ENCODE data around the gene TRIM15. TPM values are rescaled to one million over a fixed set of nuclear protein-coding genes. Genes with fewer than 3 reads are reported as not detected.

The TRIM15 gene
- total RNA-seq, 2 donors from 2014 or later: not detected

DNA sequence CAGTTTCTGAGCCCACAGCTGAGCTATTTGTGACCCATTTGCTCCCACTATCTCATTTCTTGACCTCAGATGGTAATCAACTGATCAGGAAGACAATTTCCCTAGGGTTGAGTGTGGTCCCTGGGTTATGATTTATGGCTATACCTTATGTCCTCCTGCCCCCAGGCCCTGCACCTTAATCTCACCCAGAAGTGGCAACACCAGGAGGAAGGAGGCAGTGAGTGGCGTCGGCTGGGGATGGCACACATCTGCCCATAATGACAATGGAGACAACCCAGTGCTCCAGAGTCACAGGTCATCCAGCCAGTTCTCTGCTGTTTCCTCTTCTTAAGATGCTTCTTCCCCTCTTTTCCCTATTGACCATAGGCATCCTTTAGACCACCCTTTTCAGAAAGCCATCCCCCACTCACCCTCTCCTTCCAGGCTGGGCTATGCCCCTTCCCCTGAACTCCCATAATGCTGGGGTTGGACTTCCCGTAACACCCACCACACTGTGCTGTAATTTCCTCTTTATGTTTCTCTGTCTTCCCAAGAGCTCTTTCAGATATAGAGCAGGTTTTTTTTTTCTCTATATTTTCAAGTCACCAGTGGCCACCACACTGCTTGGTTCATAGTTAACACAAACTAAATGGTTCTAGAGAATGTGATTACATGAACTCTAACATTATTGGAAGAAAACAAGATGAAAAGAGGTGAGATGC, 10.3 kb upstream of the TRIM15 start:
- H3K4me1 ChIP-seq (ENCODE audit: control insufficient read depth in 1 of 2, low read depth in 2 of 2): no peaks in the 10 kb centered on the region
- no peaks in the 10 kb centered on the region for H3K27me3 ChIP-seq (replicated peaks; ENCODE audit: insufficient read depth)
- no peaks in the 10 kb centered on the region for H3K9me3 ChIP-seq

DNA sequence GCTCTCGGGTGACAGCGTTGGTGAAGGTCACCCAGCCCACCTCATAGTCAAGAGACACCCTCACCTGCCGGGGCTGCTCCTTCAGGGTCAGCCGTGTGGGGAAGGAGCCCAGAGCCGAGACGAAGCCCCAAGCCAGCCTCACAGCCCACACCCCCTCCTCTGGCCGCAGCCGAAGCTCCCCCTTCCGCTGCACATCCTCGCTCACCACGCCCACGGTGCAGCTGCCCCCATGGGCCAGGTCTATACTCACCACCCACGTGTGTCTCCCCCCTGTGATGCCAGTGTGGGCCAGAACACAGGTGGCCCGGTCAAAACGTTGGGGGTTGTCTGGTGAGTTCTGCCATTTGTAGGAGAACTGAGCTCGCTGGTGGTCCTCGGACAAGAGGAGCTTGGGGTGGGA, 9.3 kb upstream of the TRIM15 start:
- Histone ChIP-seq H3K4me1 (ENCODE audit: control insufficient read depth in 1 of 2, low read depth in 2 of 2) (no peaks in the 10 kb centered on the region), H3K27me3 (replicated peaks; ENCODE audit: insufficient read depth) (no peaks in the 10 kb centered on the region), H3K9me3 (no peaks in the 10 kb centered on the region), H3K27ac (no peak overlapping the region), H3K36me3 (no peaks in the 10 kb centered on the region), H3K4me3 (no peak overlapping the region)
- DNase-seq (ENCODE audit: low spot score): no peak
- TF ChIP-seq, protein P1, sequence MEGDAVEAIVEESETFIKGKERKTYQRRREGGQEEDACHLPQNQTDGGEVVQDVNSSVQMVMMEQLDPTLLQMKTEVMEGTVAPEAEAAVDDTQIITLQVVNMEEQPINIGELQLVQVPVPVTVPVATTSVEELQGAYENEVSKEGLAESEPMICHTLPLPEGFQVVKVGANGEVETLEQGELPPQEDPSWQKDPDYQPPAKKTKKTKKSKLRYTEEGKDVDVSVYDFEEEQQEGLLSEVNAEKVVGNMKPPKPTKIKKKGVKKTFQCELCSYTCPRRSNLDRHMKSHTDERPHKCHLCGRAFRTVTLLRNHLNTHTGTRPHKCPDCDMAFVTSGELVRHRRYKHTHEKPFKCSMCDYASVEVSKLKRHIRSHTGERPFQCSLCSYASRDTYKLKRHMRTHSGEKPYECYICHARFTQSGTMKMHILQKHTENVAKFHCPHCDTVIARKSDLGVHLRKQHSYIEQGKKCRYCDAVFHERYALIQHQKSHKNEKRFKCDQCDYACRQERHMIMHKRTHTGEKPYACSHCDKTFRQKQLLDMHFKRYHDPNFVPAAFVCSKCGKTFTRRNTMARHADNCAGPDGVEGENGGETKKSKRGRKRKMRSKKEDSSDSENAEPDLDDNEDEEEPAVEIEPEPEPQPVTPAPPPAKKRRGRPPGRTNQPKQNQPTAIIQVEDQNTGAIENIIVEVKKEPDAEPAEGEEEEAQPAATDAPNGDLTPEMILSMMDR (IDR thresholded peaks at IDR 0.05): no peak
- no peak for ATAC-seq (ENCODE audit: insufficient number of reproducible peaks, low FRiP score, low read depth)

More for the DNA sequence above, 10.3 kb upstream of the TRIM15 start:
- Histone ChIP-seq H3K36me3 (no peaks in the 10 kb centered on the region), H3K4me3 (no peak overlapping the region), H3K27ac (no peak overlapping the region)
- TF ChIP-seq, protein P1 (IDR thresholded peaks at IDR 0.05): no peak
- ATAC-seq (ENCODE audit: insufficient number of reproducible peaks, low FRiP score, low read depth) (no peak), DNase-seq (ENCODE audit: low spot score) (no peak)

DNA sequence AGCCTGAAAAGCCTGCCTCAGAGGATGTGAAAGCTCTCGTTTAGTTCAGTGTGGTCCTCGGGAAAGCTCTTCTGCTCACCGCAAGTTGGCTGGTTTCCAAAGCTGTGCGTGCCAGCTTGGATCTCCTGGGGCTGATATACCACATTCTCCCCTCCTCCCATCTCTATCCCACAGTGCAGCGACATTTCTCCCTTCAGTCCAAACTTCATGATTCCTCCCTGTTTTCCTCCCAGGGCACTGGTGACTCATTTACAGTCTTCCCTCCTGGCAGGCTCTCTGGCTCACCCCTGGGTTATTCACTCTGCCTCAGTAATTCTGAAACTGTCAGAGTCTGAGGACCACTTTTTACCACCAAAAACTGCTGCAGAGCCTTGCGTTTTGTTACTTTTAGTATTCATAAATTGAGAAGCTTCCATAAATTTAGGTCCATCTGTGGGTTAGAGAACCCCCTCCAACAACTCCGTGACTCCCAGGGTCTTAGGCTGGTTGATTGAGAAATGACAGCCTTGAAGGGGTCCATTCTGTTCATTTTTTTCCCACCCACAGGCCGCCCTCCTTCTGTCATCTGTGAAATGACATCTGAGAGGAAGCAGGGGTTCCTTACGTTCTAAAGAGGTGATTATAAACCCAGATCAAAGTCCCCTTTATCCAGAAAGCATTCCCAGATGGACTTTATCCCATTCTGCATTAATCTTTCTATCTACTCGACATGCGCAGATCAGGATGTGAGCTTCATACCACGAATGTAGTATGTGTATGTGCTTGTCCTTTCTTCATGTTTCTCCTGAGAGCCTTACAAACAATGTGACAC, 8.4 kb upstream of the TRIM15 start:
- H3K27me3 ChIP-seq (replicated peaks; ENCODE audit: insufficient read depth): no peaks in the 10 kb centered on the region
- no peaks in the 10 kb centered on the region for H3K36me3 ChIP-seq
- no peaks in the 10 kb centered on the region for H3K9me3 ChIP-seq
- H3K4me1 ChIP-seq (ENCODE audit: control insufficient read depth in 1 of 2, low read depth in 2 of 2): no peaks in the 10 kb centered on the region
- no peak overlapping the region for H3K27ac ChIP-seq
- DNase-seq (ENCODE audit: low spot score): no peak
- no peak for ATAC-seq (ENCODE audit: insufficient number of reproducible peaks, low FRiP score, low read depth)
- TF ChIP-seq, protein P1 (IDR thresholded peaks at IDR 0.05): no peak
- no peak overlapping the region for H3K4me3 ChIP-seq

DNA sequence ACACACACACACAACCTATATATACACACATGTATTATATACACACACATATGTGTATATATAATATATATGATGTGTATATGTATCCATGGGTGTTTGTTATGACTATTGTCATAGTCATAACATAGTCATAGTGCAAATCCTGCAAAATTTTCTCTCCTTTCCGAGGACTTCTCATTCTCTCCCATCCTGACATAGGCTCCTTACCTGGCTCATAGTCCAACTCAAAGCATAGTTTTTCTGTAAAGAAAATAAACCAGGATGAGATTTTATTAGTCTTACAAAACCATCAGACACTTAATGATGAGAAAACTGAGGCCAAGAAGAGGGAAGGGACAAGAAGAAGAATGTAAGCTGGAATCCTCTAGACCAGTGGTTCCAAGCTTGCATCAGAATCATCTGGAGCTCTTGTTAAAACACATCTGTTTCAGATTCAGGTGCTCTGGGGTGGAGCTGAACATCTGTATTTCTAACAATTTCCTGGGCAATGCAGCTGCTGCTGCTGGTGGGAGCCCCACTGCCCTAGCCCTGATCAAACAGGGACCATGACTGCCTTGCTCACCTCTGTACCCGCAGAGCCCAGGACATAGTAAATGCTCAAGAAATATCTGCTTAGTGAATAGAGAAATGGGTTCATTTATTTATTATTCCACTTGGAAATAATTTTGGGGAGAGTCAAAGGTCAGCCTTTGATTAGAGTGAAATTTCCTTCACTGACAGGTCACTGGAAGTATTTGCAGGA, 7.7 kb upstream of the TRIM15 start:
- H3K27me3 ChIP-seq (replicated peaks; ENCODE audit: insufficient read depth): no peaks in the 10 kb centered on the region
- DNase-seq (ENCODE audit: low spot score) (no peak), ATAC-seq (ENCODE audit: insufficient number of reproducible peaks, low FRiP score, low read depth) (no peak)
- TF ChIP-seq, protein P1 (IDR thresholded peaks at IDR 0.05): no peak
- no peak overlapping the region for H3K4me3 ChIP-seq
- no peaks in the 10 kb centered on the region for H3K36me3 ChIP-seq
- no peaks in the 10 kb centered on the region for H3K9me3 ChIP-seq
- no peaks in the 10 kb centered on the region for H3K4me1 ChIP-seq (ENCODE audit: control insufficient read depth in 1 of 2, low read depth in 2 of 2)
- no peak overlapping the region for H3K27ac ChIP-seq

DNA sequence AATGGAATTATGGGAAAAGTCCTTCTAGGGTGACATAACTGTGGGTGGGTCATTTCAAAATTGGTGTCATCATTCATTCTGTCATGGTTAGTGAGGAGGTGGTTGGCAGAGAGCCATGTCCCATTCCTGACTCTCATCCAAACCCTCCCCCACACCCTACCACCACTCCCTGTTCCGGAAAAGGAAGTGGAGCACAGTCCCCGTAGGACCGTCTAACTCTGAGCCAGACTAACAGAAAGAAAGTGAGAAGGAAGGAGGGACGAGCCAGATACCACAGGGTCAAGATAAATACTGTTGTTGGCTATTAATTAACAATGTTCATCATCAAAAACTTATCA, 7.1 kb upstream of the TRIM15 start:
- H3K4me3 ChIP-seq: no peak overlapping the region
- no peak overlapping the region for H3K27ac ChIP-seq
- no peak for DNase-seq (ENCODE audit: low spot score)
- no peaks in the 10 kb centered on the region for H3K36me3 ChIP-seq
- TF ChIP-seq, protein P1 (IDR thresholded peaks at IDR 0.05): no peak
- no peaks in the 10 kb centered on the region for H3K27me3 ChIP-seq (replicated peaks; ENCODE audit: insufficient read depth)
- H3K4me1 ChIP-seq (ENCODE audit: control insufficient read depth in 1 of 2, low read depth in 2 of 2): no peaks in the 10 kb centered on the region
- H3K9me3 ChIP-seq: no peaks in the 10 kb centered on the region
- ATAC-seq (ENCODE audit: insufficient number of reproducible peaks, low FRiP score, low read depth): no peak
